WTC11 (cell line): Measurements from ENCODE around the gene CETP. TPM values are rescaled to one million over a fixed set of nuclear protein-coding genes. Genes with fewer than 3 reads are reported as not detected.

ENCODE experiments used
- ATAC-seq: fragments of 200-7000 bp; cut with Tn5 transposase; 2 replicates; pipeline ENCODE4 v1.10.0; 2021; ENCODE audit warnings: mild to moderate bottlenecking, moderate library complexity
- CTCF ChIA-PET: fragments of 300-600 bp; sonication (Branson Sonifier 250); formaldehyde crosslinking; loops from one replicate; lab custom pipeline; 2021; ENCODE audit warnings: antibody characterized with exemption; lab: Charles Lee
- POLR2A ChIA-PET: fragments of 350-600 bp; sonication (Branson Sonifier 250); formaldehyde crosslinking; loops from one replicate; lab custom pipeline; 2021; ENCODE audit warnings: antibody characterized with exemption; lab: Charles Lee
- DNase-seq: peaks from one replicate; pipeline ENCODE4 v3.0.0; 2021; ENCODE audit warnings: low spot score
- H3K27ac Mint-ChIP-seq: 2 replicates; pipeline ENCODE4 v1.8.0; 2021; ENCODE audit warnings: mixed read lengths
- H3K27me3 Mint-ChIP-seq: 2 replicates; pipeline ENCODE4 v1.8.0; 2021; ENCODE audit warnings: low read depth, mild to moderate bottlenecking, moderate library complexity, mixed read lengths
- H3K36me3 Mint-ChIP-seq: 2 replicates; pipeline ENCODE4 v1.8.0; 2021; ENCODE audit warnings: mixed read lengths
- H3K4me1 Mint-ChIP-seq: 2 replicates; pipeline ENCODE4 v1.8.0; 2022; ENCODE audit warnings: mixed read lengths
- H3K4me3 Mint-ChIP-seq: 2 replicates; pipeline ENCODE4 v1.8.0; 2021; ENCODE audit warnings: mild to moderate bottlenecking, moderate library complexity, mixed read lengths
- H3K9me3 Mint-ChIP-seq: 2 replicates; pipeline ENCODE4 v1.8.0; 2021; ENCODE audit warnings: mixed read lengths
- AFF4 ChIP-seq: sonication (generic); formaldehyde crosslinking; IDR thresholded peaks from 2 replicates; pipeline ENCODE4 v1.8.1; 2023; ENCODE audit warnings: mild to moderate bottlenecking, missing genetic modification reagents, borderline replicate concordance
- AR ChIP-seq: fragments of 250-450 bp; sonication (Bioruptor Pico); IDR thresholded peaks from 2 replicates; pipeline ENCODE4 v1.9.0; 2021; ENCODE audit warnings: mild to moderate bottlenecking
- CREB1 ChIP-seq: sonication (generic); formaldehyde crosslinking; IDR thresholded peaks from 2 replicates; pipeline ENCODE4 v1.8.0; 2023; ENCODE audit warnings: mild to moderate bottlenecking, missing genetic modification reagents
- JAZF1 ChIP-seq: fragments of 250-450 bp; sonication (Bioruptor Pico); IDR thresholded peaks from 2 replicates; pipeline ENCODE4 v1.9.0; 2021; ENCODE audit warnings: moderate library complexity, mild to moderate bottlenecking, inconsistent platforms
- SMAD3 ChIP-seq: sonication (generic); formaldehyde crosslinking; IDR thresholded peaks from 2 replicates; pipeline ENCODE4 v1.8.0; 2022; ENCODE audit warnings: missing genetic modification reagents, mild to moderate bottlenecking, borderline replicate concordance
- SP1 ChIP-seq: sonication (generic); formaldehyde crosslinking; conservative IDR thresholded peaks from 2 replicates; pipeline ENCODE4 v1.8.1; 2022; ENCODE audit warnings: missing genetic modification reagents
- TEAD4 ChIP-seq: sonication (generic); formaldehyde crosslinking; IDR thresholded peaks from 2 replicates; pipeline ENCODE4 v1.8.0; 2022; ENCODE audit warnings: mild to moderate bottlenecking, missing genetic modification reagents
- ZNF232 ChIP-seq: sonication (generic); formaldehyde crosslinking; IDR thresholded peaks from 2 replicates; pipeline ENCODE4 v1.8.0; 2022; ENCODE audit warnings: mild to moderate bottlenecking, missing genetic modification reagents
- ZSCAN18 ChIP-seq: fragments of 250-450 bp; sonication (Bioruptor Pico); IDR thresholded peaks from 2 replicates; pipeline ENCODE4 v2.1.2; 2022; ENCODE audit warnings: mild to moderate bottlenecking, moderate library complexity
- total RNA-seq: library from RNA; stranded (reverse); gene quantifications from 3 replicates; pipeline ENCODE4 v1.2.3, GENCODE V29; 2021
- TF ChIP-seq, protein P1 (sequence below): sonication (generic); formaldehyde crosslinking; IDR thresholded peaks from 2 replicates; pipeline ENCODE4 v1.8.0; 2022; ENCODE audit warnings: mild to moderate bottlenecking, missing genetic modification reagents
- TF ChIP-seq, protein P2 (sequence below): fragments of 250-450 bp; sonication (Bioruptor Pico); IDR thresholded peaks from 2 replicates; pipeline ENCODE4 v1.9.0; 2021; ENCODE audit warnings: mild to moderate bottlenecking, borderline replicate concordance

Gene CETP
- total RNA-seq, 1 experiment from 2014 or later, result not detected

- TF ChIP-seq AFF4 (CRISPR knock-in tag), result no peak
Observed at GRCh38 chr16:56938664-56939513, 22.9 kb upstream of the CETP start (continued).

GRCh38 chr16:56939801-56940200, 21.9 kb upstream of the CETP start:
- Mint-ChIP-seq H3K9me3 (no peaks in the 10 kb centered on the region), H3K4me3 (no peak overlapping the region)
- TF ChIP-seq TEAD4 (CRISPR knock-in tag) (no peak), ZNF232 (no peak), ZSCAN18 (CRISPR knock-in tag) (no peak)
- TF ChIP-seq, all 79 proteins: peak for 0
- Mint-ChIP-seq H3K36me3 (peaks cover 75% of the 10 kb centered on the region), H3K27ac (no peak overlapping the region), H3K27me3 (no peaks in the 10 kb centered on the region), H3K4me1 (peaks cover under 1% of the 10 kb centered on the region; the same call in 1 of the 2 replicates)
- DNase-seq, result no peak
- ChIA-PET CTCF (no interaction called here), POLR2A (no interaction called here)
- no peak for ATAC-seq

DNA sequence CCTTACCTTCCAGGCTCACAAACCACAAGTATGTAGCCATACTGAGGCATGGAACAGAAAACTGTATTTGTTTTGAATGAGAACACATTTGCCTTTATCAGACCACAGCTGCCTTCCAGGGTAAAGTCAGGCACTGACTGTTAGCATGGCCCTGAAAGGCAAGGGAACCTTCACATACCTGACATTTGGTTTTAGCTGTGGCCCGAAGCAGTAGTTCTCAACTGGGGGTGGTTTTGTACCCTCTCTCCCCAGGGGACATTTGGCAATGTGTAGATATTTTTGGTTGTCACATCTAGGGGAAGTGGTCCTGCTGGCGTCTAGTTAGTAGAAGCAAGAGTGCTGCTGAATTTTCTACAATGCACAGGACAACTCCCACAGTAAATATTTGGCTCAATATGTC, 20.7 kb upstream of the CETP start:
- ChIA-PET POLR2A (no interaction called here), CTCF (no interaction called here)
- H3K27ac Mint-ChIP-seq, result no peak overlapping the region
- no peaks in the 10 kb centered on the region for H3K9me3 Mint-ChIP-seq
- ATAC-seq, result no peak
- peaks cover 4% of the 10 kb centered on the region; the same call in 1 of the 2 replicates for H3K4me1 Mint-ChIP-seq
- H3K27me3 Mint-ChIP-seq, result no peaks in the 10 kb centered on the region
- DNase-seq, result no peak
- H3K4me3 Mint-ChIP-seq, result no peak overlapping the region
- peaks cover 66% of the 10 kb centered on the region for H3K36me3 Mint-ChIP-seq
- TF ChIP-seq SP1 (no peak), JAZF1 (no peak), CREB1 (CRISPR knock-in tag) (no peak), AR (CRISPR knock-in tag) (no peak), SMAD3 (CRISPR knock-in tag) (no peak), ZNF232 (no peak)
- TF ChIP-seq, protein P1, sequence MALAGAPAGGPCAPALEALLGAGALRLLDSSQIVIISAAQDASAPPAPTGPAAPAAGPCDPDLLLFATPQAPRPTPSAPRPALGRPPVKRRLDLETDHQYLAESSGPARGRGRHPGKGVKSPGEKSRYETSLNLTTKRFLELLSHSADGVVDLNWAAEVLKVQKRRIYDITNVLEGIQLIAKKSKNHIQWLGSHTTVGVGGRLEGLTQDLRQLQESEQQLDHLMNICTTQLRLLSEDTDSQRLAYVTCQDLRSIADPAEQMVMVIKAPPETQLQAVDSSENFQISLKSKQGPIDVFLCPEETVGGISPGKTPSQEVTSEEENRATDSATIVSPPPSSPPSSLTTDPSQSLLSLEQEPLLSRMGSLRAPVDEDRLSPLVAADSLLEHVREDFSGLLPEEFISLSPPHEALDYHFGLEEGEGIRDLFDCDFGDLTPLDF (CRISPR knock-in tag), result no peak
- TF ChIP-seq, protein P2, sequence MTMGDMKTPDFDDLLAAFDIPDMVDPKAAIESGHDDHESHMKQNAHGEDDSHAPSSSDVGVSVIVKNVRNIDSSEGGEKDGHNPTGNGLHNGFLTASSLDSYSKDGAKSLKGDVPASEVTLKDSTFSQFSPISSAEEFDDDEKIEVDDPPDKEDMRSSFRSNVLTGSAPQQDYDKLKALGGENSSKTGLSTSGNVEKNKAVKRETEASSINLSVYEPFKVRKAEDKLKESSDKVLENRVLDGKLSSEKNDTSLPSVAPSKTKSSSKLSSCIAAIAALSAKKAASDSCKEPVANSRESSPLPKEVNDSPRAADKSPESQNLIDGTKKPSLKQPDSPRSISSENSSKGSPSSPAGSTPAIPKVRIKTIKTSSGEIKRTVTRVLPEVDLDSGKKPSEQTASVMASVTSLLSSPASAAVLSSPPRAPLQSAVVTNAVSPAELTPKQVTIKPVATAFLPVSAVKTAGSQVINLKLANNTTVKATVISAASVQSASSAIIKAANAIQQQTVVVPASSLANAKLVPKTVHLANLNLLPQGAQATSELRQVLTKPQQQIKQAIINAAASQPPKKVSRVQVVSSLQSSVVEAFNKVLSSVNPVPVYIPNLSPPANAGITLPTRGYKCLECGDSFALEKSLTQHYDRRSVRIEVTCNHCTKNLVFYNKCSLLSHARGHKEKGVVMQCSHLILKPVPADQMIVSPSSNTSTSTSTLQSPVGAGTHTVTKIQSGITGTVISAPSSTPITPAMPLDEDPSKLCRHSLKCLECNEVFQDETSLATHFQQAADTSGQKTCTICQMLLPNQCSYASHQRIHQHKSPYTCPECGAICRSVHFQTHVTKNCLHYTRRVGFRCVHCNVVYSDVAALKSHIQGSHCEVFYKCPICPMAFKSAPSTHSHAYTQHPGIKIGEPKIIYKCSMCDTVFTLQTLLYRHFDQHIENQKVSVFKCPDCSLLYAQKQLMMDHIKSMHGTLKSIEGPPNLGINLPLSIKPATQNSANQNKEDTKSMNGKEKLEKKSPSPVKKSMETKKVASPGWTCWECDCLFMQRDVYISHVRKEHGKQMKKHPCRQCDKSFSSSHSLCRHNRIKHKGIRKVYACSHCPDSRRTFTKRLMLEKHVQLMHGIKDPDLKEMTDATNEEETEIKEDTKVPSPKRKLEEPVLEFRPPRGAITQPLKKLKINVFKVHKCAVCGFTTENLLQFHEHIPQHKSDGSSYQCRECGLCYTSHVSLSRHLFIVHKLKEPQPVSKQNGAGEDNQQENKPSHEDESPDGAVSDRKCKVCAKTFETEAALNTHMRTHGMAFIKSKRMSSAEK, result no peak
- TF ChIP-seq, all 79 proteins: peak for 0
